Liver (tissue), 9 donors: ENCODE data around the gene TYW1. TPM values are rescaled to one million over a fixed set of nuclear protein-coding genes. Genes with fewer than 3 reads are reported as not detected.
"Not testable (repeated sequence)": the region's sequence is repeated elsewhere in the genome, so short reads cannot be mapped to it uniquely, and the experiment has no call there.

ENCODE experiments used
- DNase-seq: peaks from one replicate; pipeline ENCODE4 v3.0.0-alpha.2; 2017; ENCODE audit warnings: low spot score
- H3K27ac ChIP-seq, 2 donors: one replicate each; pipeline ENCODE4 v1.7.0; 2013; ENCODE audit warnings: inconsistent platforms in 2 of 2, low read length in 2 of 2, control low read depth in 1 of 2, low read depth in 1 of 2, mild to moderate bottlenecking in 1 of 2
- H3K27me3 ChIP-seq, 4 donors: one replicate each; pipeline versions ENCODE4 v1.6.1 to v1.7.0; 2013; ENCODE audit warnings: low read length in 3 of 4, inconsistent platforms in 1 of 4, mild to moderate bottlenecking in 1 of 4, moderate library complexity in 1 of 4; ENCODE audit not compliant: control insufficient read depth in 4 of 4, insufficient read depth in 4 of 4
- H3K36me3 ChIP-seq, 4 donors: one replicate each; pipeline versions ENCODE4 v1.6.1 to v1.7.0; 2013; ENCODE audit warnings: low read length in 3 of 4, mild to moderate bottlenecking in 3 of 4, low read depth in 1 of 4, moderate library complexity in 1 of 4; ENCODE audit not compliant: control insufficient read depth in 4 of 4, insufficient read depth in 3 of 4
- H3K4me1 ChIP-seq, 4 donors: one replicate each; pipeline versions ENCODE4 v1.6.1 to v1.7.0; 2013; ENCODE audit warnings: low read length in 3 of 4, mild to moderate bottlenecking in 3 of 4, moderate library complexity in 1 of 4; ENCODE audit not compliant: control insufficient read depth in 4 of 4, insufficient read depth in 4 of 4
- H3K4me3 ChIP-seq, 3 donors: one replicate each; pipeline versions ENCODE4 v1.6.1 to v1.7.0; 2013; ENCODE audit warnings: low read length in 3 of 3, control low read depth in 1 of 3, low read depth in 1 of 3, mild to moderate bottlenecking in 1 of 3
- H3K9ac ChIP-seq, 2 donors: one replicate each; pipeline ENCODE4 v1.7.0; 2013; ENCODE audit warnings: low read length in 2 of 2, mild to moderate bottlenecking in 2 of 2, moderate library complexity in 2 of 2, control low read depth in 1 of 2, low read depth in 1 of 2
- H3K9me3 ChIP-seq, 4 donors: one replicate each; pipeline versions ENCODE4 v1.6.1 to v1.7.0; 2013; ENCODE audit warnings: low read length in 3 of 4; ENCODE audit not compliant: control insufficient read depth in 4 of 4
- ATF3 ChIP-seq: IDR thresholded peaks from 2 replicates; pipeline ENCODE4 v1.6.1; 2016; ENCODE audit warnings: antibody characterized with exemption
- CTCF ChIP-seq: fragments of 150-350 bp; IDR thresholded peaks from 2 replicates; pipeline ENCODE4 v1.5.1; 2017; ENCODE audit warnings: improper control_type of control experiment, low read depth, low read length; ENCODE audit not compliant: missing input control
- EGR1 ChIP-seq, 2 donors: IDR thresholded peaks; 2 replicates each; pipeline ENCODE4 v1.6.1; 2016 to 2018; ENCODE audit warnings: antibody characterized with exemption in 2 of 2, low read depth in 2 of 2
- FOXA1 ChIP-seq: IDR thresholded peaks from 2 replicates; pipeline ENCODE4 v1.6.1; 2016; ENCODE audit warnings: antibody characterized with exemption
- FOXA2 ChIP-seq: IDR thresholded peaks from 2 replicates; pipeline ENCODE4 v1.6.1; 2016; ENCODE audit warnings: antibody characterized with exemption
- HNF4G ChIP-seq: IDR thresholded peaks from 2 replicates; pipeline ENCODE4 v1.6.1; 2016; ENCODE audit warnings: antibody characterized with exemption
- NR2F2 ChIP-seq: IDR thresholded peaks from 2 replicates; pipeline ENCODE4 v1.6.1; 2016; ENCODE audit warnings: antibody characterized with exemption
- RAD21 ChIP-seq, 2 donors: IDR thresholded peaks; 2 replicates each; pipeline ENCODE4 v1.6.1; 2016; ENCODE audit warnings: antibody characterized with exemption in 2 of 2, mild to moderate bottlenecking in 2 of 2
- REST ChIP-seq: IDR thresholded peaks from 2 replicates; pipeline ENCODE4 v1.6.1; 2016; ENCODE audit warnings: antibody characterized with exemption, mild to moderate bottlenecking
- RXRA ChIP-seq, 2 donors: IDR thresholded peaks; 2 replicates each; pipeline ENCODE4 v1.6.1; 2017 to 2018; ENCODE audit warnings: antibody characterized with exemption in 2 of 2, mild to moderate bottlenecking in 1 of 2
- SP1 ChIP-seq: IDR thresholded peaks from 2 replicates; pipeline ENCODE4 v1.6.1; 2018; ENCODE audit warnings: antibody characterized with exemption, mild to moderate bottlenecking
- TAF1 ChIP-seq: conservative IDR thresholded peaks from 2 replicates; pipeline ENCODE4 v1.6.1; 2016; ENCODE audit warnings: antibody characterized with exemption, mild to moderate bottlenecking
- YY1 ChIP-seq: IDR thresholded peaks from 2 replicates; pipeline ENCODE4 v1.6.1; 2016; ENCODE audit warnings: antibody characterized with exemption, mild to moderate bottlenecking
- ZBTB33 ChIP-seq: IDR thresholded peaks from 2 replicates; pipeline ENCODE4 v1.6.1; 2016; ENCODE audit warnings: antibody characterized with exemption
- WGBS: extraction: QIAGEN DNeasy Blood & Tissue Kit; methylation state at CpG from one replicate; pipeline ENCODE4 v1.1.7; 2013; 5-methylcytosine and 5-hydroxymethylcytosine counted together
- polyA plus RNA-seq, 2 donors: library from polyadenylated mRNA; stranded (reverse) in 1 of 2; unstranded in 1 of 2; fragments of 200-250 nt in 1 of 2; fragments of >200 nt in 1 of 2; fragmentation: Nextera tagmentation in 1 of 2; extraction: Ambion mirVana in 1 of 2; gene quantifications; one replicate each; pipeline versions ENCODE4 v1.2.1 to v1.2.3, GENCODE V29; 2013 to 2015
- total RNA-seq, 2 donors: library from RNA; depleted of rRNA; stranded (reverse); fragments of >200 nt; gene quantifications; one replicate each; pipeline ENCODE4 v1.2.3, GENCODE V29; 2014
- donor health status: healthy.
- donor health status: healthy.
- donor health status: healthy.
- donor health status: healthy.
- donor health status: healthy.

TYW1 gene
- total and polyA plus RNA-seq, 4 donors: 6.7 to 16.6 (median 9.9) TPM

GRCh38 chr7:67022511-67022910, 25.9 kb downstream of the TYW1 start (continued):
- no peak for TF ChIP-seq ZBTB33
- TF ChIP-seq FOXA2: no peak
- no peak for TF ChIP-seq HNF4G
- no peak for TF ChIP-seq FOXA1

GRCh38 chr7:67025459-67025858, 28.8 kb downstream of the TYW1 start:
- H3K36me3 ChIP-seq: peaks cover 6 to 18% (median 16%) of the 10 kb centered on the region in 4 donors
- DNase-seq, H3K4me1 ChIP-seq, H3K4me3 ChIP-seq, H3K27me3 ChIP-seq, H3K9me3 ChIP-seq, H3K9ac ChIP-seq, H3K27ac ChIP-seq: not testable (repeated sequence)
- WGBS: 94% methylated on average over 1 of the region's 1 CpG

- 88% methylated on average over 1 of the region's 2 CpGs for WGBS
- H3K4me1 ChIP-seq, H3K9me3 ChIP-seq, H3K27me3 ChIP-seq, H3K27ac ChIP-seq, H3K9ac ChIP-seq, DNase-seq, H3K4me3 ChIP-seq, H3K36me3 ChIP-seq: not testable (repeated sequence)
Measured at GRCh38 chr7:67031685-67032084, 35.1 kb downstream of the TYW1 start.

- H3K9ac ChIP-seq: no peak overlapping the region
Measured at GRCh38 chr7:67033251-67033650, 36.6 kb downstream of the TYW1 start.

More at GRCh38 chr7:67033251-67033650, 36.6 kb downstream of the TYW1 start:
- H3K27ac ChIP-seq: no peak overlapping the region
- peaks cover 0 to 9% (median 6%) of the 10 kb centered on the region in 4 donors for H3K36me3 ChIP-seq
- no peak for TF ChIP-seq REST
- TF ChIP-seq SP1: no peak
- no peak for TF ChIP-seq NR2F2
- TF ChIP-seq TAF1: no peak
- no peak for TF ChIP-seq RAD21 (IDR thresholded peaks at IDR 0.05)
- TF ChIP-seq ATF3: no peak
- TF ChIP-seq RXRA (IDR thresholded peaks at IDR 0.05): no peak
- TF ChIP-seq EGR1 (IDR thresholded peaks at IDR 0.05; ENCODE audit: low read depth in 2 of 2): no peak
- no peak for TF ChIP-seq FOXA2
- no peak for TF ChIP-seq YY1
- no peak for TF ChIP-seq FOXA1
- TF ChIP-seq HNF4G: no peak
- no peak for TF ChIP-seq CTCF
- H3K4me3 ChIP-seq: no peak overlapping the region
- DNase-seq: no peak
- no peaks in the 10 kb centered on the region for H3K27me3 ChIP-seq
- H3K9me3 ChIP-seq: no peaks in the 10 kb centered on the region
- H3K4me1 ChIP-seq: no peaks in the 10 kb centered on the region
- 92% methylated on average over 5 of the region's 5 CpGs for WGBS
